HCT116 (cell line): Measurements from ENCODE around the gene DHCR24. TPM values are rescaled to one million over a fixed set of nuclear protein-coding genes. Genes with fewer than 3 reads are reported as not detected.

ENCODE experiments used
- ATAC-seq: fragments of 200-7000 bp; cut with Tn5 transposase; 2 replicates; pipeline ENCODE4 v1.9.1; 2020; ENCODE audit warnings: mild to moderate bottlenecking, moderate library complexity
- BruUV-seq: library from RNA; stranded (reverse); fragments of 400-500 nt; replicated peaks from 2 replicates; lab custom pipeline; 2021; lab: Mats Ljungman, UMichigan
- CTCF ChIA-PET: fragments of 300-600 bp; sonication (Branson Sonifier 250); formaldehyde crosslinking; loops from one replicate; lab custom pipeline; 2021; ENCODE audit warnings: antibody characterized with exemption; lab: Charles Lee
- POLR2A ChIA-PET: fragments of 300-600, 350-600 bp; sonication (Branson Sonifier 250); formaldehyde crosslinking; loops from one replicate; lab custom pipeline; 2021; ENCODE audit warnings: antibody characterized with exemption; lab: Charles Lee
- RAD21 ChIA-PET, 2 experiments: fragments of 300-600 bp; sonication (Branson Sonifier 250); formaldehyde crosslinking; loops; one replicate each; lab custom pipeline; 2023; ENCODE audit warnings: low total read pairs in 2 of 2; ENCODE audit not compliant: uncharacterized antibody in 2 of 2, unreplicated experiment in 2 of 2, low non-redundant PET in 1 of 2; lab: Charles Lee
- DNase-seq: peaks from one replicate; pipeline ENCODE4 v3.0.0-alpha.2; 2010; ENCODE audit warnings: low read depth, low spot score
- H2AFZ ChIP-seq: fragments of 200-600 bp; shearing (Covaris generic), sonication (generic); 2 replicates; pipeline ENCODE4 v1.6.1; 2017; ENCODE audit warnings: low read depth, mixed run types, mixed read lengths, antibody characterized with exemption, low read length; ENCODE audit not compliant: poor library complexity, severe bottlenecking
- H3K27ac ChIP-seq: 2 replicates; pipeline ENCODE4 v1.5.1; 2012; ENCODE audit warnings: low read depth, low read length
- H3K27me3 ChIP-seq: fragments of 200-600 bp; sonication (generic); 2 replicates; pipeline ENCODE4 v1.6.1; 2016; ENCODE audit warnings: mixed run types, low read length, mixed read lengths; ENCODE audit not compliant: insufficient read depth
- H3K36me3 ChIP-seq, 2 experiments: fragments of 200-500 bp in 1 of 2; fragments of 200-600 bp in 1 of 2; sonication (Bioruptor generic) in 1 of 2; sonication (generic) in 1 of 2; 2 replicates each; pipeline versions ENCODE4 v1.5.1 to v1.6.1; 2014 to 2016; ENCODE audit warnings: low read length in 2 of 2, inconsistent platforms in 1 of 2, mixed read lengths in 1 of 2, mixed run types in 1 of 2; ENCODE audit not compliant: insufficient read depth in 2 of 2, control insufficient read depth in 1 of 2
- H3K4me1 ChIP-seq, 2 experiments: fragments of 200-600 bp in 1 of 2; sonication (generic) in 1 of 2; 2 replicates each; pipeline versions ENCODE4 v1.5.1 to v1.6.1; 2012 to 2017; ENCODE audit warnings: low read length in 2 of 2, inconsistent platforms in 1 of 2, mild to moderate bottlenecking in 1 of 2, mixed read lengths in 1 of 2, mixed run types in 1 of 2, moderate library complexity in 1 of 2; ENCODE audit not compliant: insufficient read depth in 2 of 2, control insufficient read depth in 1 of 2
- H3K4me2 ChIP-seq: fragments of 200-600 bp; sonication (generic); 2 replicates; pipeline ENCODE4 v1.6.1; 2017; ENCODE audit warnings: mixed run types, low read length, mixed read lengths
- H3K4me3 ChIP-seq, 2 experiments: fragments of 200-600 bp in 1 of 2; sonication (generic) in 1 of 2; replicated peaks in 1 of 2; 2 replicates each; pipeline ENCODE4 v1.5.1; 2011 to 2016; ENCODE audit warnings: low read length in 2 of 2, control low read depth in 1 of 2, low read depth in 1 of 2, mild to moderate bottlenecking in 1 of 2, mixed read lengths in 1 of 2, mixed run types in 1 of 2
- H3K79me2 ChIP-seq: fragments of 200-600 bp; sonication (generic); 2 replicates; pipeline ENCODE4 v1.6.1; 2017; ENCODE audit warnings: mild to moderate bottlenecking, mixed run types, low read length, moderate library complexity, mixed read lengths; ENCODE audit not compliant: insufficient read depth
- H3K9ac ChIP-seq: fragments of 200-600 bp; sonication (generic); 2 replicates; pipeline ENCODE4 v1.6.1; 2016; ENCODE audit warnings: low read length, mixed read lengths
- H3K9me2 ChIP-seq: fragments of 200-600 bp; sonication (generic), shearing (Covaris generic); 2 replicates; pipeline ENCODE4 v1.6.1; 2017; ENCODE audit warnings: mixed run types, mild to moderate bottlenecking, moderate library complexity; ENCODE audit not compliant: insufficient read depth
- H3K9me3 ChIP-seq, 2 experiments: fragments of 200-500 bp in 1 of 2; fragments of 200-600 bp in 1 of 2; sonication (Bioruptor generic) in 1 of 2; sonication (generic) in 1 of 2; 2 replicates each; pipeline ENCODE4 v1.6.1; 2014 to 2017; ENCODE audit warnings: low read length in 2 of 2, mixed read lengths in 2 of 2, inconsistent platforms in 1 of 2, low read depth in 1 of 2, mild to moderate bottlenecking in 1 of 2, mixed run types in 1 of 2, moderate library complexity in 1 of 2; ENCODE audit not compliant: control insufficient read depth in 1 of 2, insufficient read depth in 1 of 2
- H4K20me1 ChIP-seq: fragments of 200-600 bp; sonication (generic), shearing (Covaris generic); 2 replicates; pipeline ENCODE4 v1.6.1; 2017; ENCODE audit warnings: mixed run types, mild to moderate bottlenecking, moderate library complexity; ENCODE audit not compliant: insufficient read depth
- CBX3 ChIP-seq: IDR thresholded peaks from 2 replicates; pipeline ENCODE4 v1.6.1; 2012; ENCODE audit warnings: low read depth
- CTCF ChIP-seq, 3 experiments: fragments of 200-600 bp in 1 of 3; sonication (generic) in 1 of 3; IDR thresholded peaks in 2 of 3; conservative IDR thresholded peaks in 1 of 3; 2 replicates each; pipeline ENCODE4 v1.5.1; 2012 to 2017; ENCODE audit warnings: low read depth in 2 of 3, low read length in 2 of 3, antibody characterized with exemption in 1 of 3, borderline replicate concordance in 1 of 3, control low read depth in 1 of 3, mild to moderate bottlenecking in 1 of 3, mixed read lengths in 1 of 3, mixed run types in 1 of 3, moderate library complexity in 1 of 3; ENCODE audit not compliant: insufficient read depth in 1 of 3
- EGR1 ChIP-seq: IDR thresholded peaks from 2 replicates; pipeline ENCODE4 v1.6.1; 2012; ENCODE audit warnings: low read depth
- FOSL1 ChIP-seq: IDR thresholded peaks from 2 replicates; pipeline ENCODE4 v1.6.1; 2012; ENCODE audit warnings: low read depth
- RAD21 ChIP-seq: IDR thresholded peaks from 2 replicates; pipeline ENCODE4 v1.6.1; 2012; ENCODE audit warnings: low read depth, mild to moderate bottlenecking
- SP1 ChIP-seq: IDR thresholded peaks from 2 replicates; pipeline ENCODE4 v1.6.1; 2012; ENCODE audit warnings: low read depth
- intact Hi-C: fragments of 100-400 bp; cut with micrococcal nuclease; formaldehyde crosslinking; loops from 2 replicates; pipeline ENCODE4 v1.10.0; 2022
- total RNA-seq: library from RNA; stranded (reverse); gene quantifications from one replicate; pipeline ENCODE4 v1.2.1, GENCODE V29; 2021; ENCODE audit not compliant: unreplicated experiment
- TF ChIP-seq, protein P1 (sequence below): IDR thresholded peaks from 2 replicates; pipeline ENCODE4 v1.6.1; 2012; ENCODE audit warnings: low read depth
- TF ChIP-seq, protein P2 (sequence below): IDR thresholded peaks from 2 replicates; pipeline ENCODE4 v1.6.1; 2012

DHCR24 gene
- total RNA-seq, 1 experiment from 2014 or later: 132 TPM

- no peak overlapping the region for H3K4me3 ChIP-seq
- H3K9ac ChIP-seq: no peak overlapping the region
- no TSS peak for BruUV-seq
- ATAC-seq (peak; percentile 44; the same call in 1 of the 2 replicates), DNase-seq (no peak)
- H3K79me2 ChIP-seq: no peaks in the 10 kb centered on the region
- no peaks in the 10 kb centered on the region for H3K4me1 ChIP-seq
- ChIA-PET RAD21 (no interaction called here), POLR2A (interaction anchor here (0.6 kb wide), 1 partner anchor 8 kb away, joined by 3 read pairs; no protein-coding TSS in a partner anchor), CTCF (interaction anchor here (0.8 kb wide), 1 partner anchor 132 kb away, joined by 3 read pairs; the partner anchor contains the start of gene TMEM61)
- no peak overlapping the region for H3K4me2 ChIP-seq
- intact Hi-C loops: no loop called here
- no peaks in the 10 kb centered on the region for H3K9me2 ChIP-seq
- H3K27me3 ChIP-seq: no peaks in the 10 kb centered on the region
- H3K27ac ChIP-seq: no peak overlapping the region
- H2AFZ ChIP-seq: no peak overlapping the region
- H4K20me1 ChIP-seq: no peaks in the 10 kb centered on the region
- TF ChIP-seq CTCF (IDR thresholded peaks at IDR 0.05 in 2 of 3, conservative IDR thresholded peaks at IDR 0.05 in 1 of 3; ENCODE audit: borderline replicate concordance in 1 of 3, insufficient read depth in 1 of 3, low read depth in 2 of 3, low read length in 2 of 3): peak in 2 of 3 experiments; percentile 19 to 24; a peak in 1 of 6 replicates
- TF ChIP-seq EGR1: no peak
- TF ChIP-seq RAD21: peak; percentile 35; the same call in 1 of the 2 replicates
- no peaks in the 10 kb centered on the region for H3K9me3 ChIP-seq
- peaks cover 20 to 34% of the 10 kb centered on the region in 2 experiments for H3K36me3 ChIP-seq
Observed at GRCh38 chr1:54848134-54848948, 38.7 kb downstream of the DHCR24 start.

- Histone ChIP-seq H3K9me2 (no peaks in the 10 kb centered on the region), H3K4me2 (no peak overlapping the region), H3K4me1 (no peaks in the 10 kb centered on the region), H3K36me3 (peaks cover 7 to 19% of the 10 kb centered on the region in 2 experiments; a peak in 3 of 4 replicates), H2AFZ (no peak overlapping the region), H3K27ac (no peak overlapping the region), H3K9me3 (no peaks in the 10 kb centered on the region), H3K27me3 (no peaks in the 10 kb centered on the region), H3K9ac (no peak overlapping the region), H3K79me2 (no peaks in the 10 kb centered on the region), H4K20me1 (no peaks in the 10 kb centered on the region), H3K4me3 (no peak overlapping the region)
- DNase-seq (no peak), ATAC-seq (no peak)
- intact Hi-C loops: no loop called here
- ChIA-PET CTCF (no interaction called here), RAD21 (no interaction called here), POLR2A (no interaction called here)
- no TSS peak for BruUV-seq
- no peak for TF ChIP-seq FOSL1
- TF ChIP-seq, protein P1, sequence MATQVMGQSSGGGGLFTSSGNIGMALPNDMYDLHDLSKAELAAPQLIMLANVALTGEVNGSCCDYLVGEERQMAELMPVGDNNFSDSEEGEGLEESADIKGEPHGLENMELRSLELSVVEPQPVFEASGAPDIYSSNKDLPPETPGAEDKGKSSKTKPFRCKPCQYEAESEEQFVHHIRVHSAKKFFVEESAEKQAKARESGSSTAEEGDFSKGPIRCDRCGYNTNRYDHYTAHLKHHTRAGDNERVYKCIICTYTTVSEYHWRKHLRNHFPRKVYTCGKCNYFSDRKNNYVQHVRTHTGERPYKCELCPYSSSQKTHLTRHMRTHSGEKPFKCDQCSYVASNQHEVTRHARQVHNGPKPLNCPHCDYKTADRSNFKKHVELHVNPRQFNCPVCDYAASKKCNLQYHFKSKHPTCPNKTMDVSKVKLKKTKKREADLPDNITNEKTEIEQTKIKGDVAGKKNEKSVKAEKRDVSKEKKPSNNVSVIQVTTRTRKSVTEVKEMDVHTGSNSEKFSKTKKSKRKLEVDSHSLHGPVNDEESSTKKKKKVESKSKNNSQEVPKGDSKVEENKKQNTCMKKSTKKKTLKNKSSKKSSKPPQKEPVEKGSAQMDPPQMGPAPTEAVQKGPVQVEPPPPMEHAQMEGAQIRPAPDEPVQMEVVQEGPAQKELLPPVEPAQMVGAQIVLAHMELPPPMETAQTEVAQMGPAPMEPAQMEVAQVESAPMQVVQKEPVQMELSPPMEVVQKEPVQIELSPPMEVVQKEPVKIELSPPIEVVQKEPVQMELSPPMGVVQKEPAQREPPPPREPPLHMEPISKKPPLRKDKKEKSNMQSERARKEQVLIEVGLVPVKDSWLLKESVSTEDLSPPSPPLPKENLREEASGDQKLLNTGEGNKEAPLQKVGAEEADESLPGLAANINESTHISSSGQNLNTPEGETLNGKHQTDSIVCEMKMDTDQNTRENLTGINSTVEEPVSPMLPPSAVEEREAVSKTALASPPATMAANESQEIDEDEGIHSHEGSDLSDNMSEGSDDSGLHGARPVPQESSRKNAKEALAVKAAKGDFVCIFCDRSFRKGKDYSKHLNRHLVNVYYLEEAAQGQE: no peak
- no peak for TF ChIP-seq CTCF (IDR thresholded peaks at IDR 0.05 in 2 of 3, conservative IDR thresholded peaks at IDR 0.05 in 1 of 3; ENCODE audit: borderline replicate concordance in 1 of 3, insufficient read depth in 1 of 3, low read depth in 2 of 3, low read length in 2 of 3)
- TF ChIP-seq, protein P2, sequence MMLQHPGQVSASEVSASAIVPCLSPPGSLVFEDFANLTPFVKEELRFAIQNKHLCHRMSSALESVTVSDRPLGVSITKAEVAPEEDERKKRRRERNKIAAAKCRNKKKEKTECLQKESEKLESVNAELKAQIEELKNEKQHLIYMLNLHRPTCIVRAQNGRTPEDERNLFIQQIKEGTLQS: no peak
- TF ChIP-seq SP1: no peak
- TF ChIP-seq CBX3: no peak
Observed at GRCh38 chr1:54846716-54847284, 40.2 kb downstream of the DHCR24 start.
